HG02623 (cell line): Measurements from ENCODE around the gene PLLP.

Experiments used
- ATAC-seq: cut with Tn5 transposase; IDR thresholded peaks from one replicate; pipeline ENCODE4 v1.9.1; 2021; ENCODE audit warnings: moderate library complexity; ENCODE audit not compliant: unreplicated experiment

The PLLP gene, protein sequence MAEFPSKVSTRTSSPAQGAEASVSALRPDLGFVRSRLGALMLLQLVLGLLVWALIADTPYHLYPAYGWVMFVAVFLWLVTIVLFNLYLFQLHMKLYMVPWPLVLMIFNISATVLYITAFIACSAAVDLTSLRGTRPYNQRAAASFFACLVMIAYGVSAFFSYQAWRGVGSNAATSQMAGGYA

GRCh38 chr16:57284209-57284951, at the start of gene PLLP:
Gene PLLP (minus strand): TSS chr16:57284672. CDS start chr16:57284540, 132 bp downstream.
- ATAC-seq = no peak

DNA sequence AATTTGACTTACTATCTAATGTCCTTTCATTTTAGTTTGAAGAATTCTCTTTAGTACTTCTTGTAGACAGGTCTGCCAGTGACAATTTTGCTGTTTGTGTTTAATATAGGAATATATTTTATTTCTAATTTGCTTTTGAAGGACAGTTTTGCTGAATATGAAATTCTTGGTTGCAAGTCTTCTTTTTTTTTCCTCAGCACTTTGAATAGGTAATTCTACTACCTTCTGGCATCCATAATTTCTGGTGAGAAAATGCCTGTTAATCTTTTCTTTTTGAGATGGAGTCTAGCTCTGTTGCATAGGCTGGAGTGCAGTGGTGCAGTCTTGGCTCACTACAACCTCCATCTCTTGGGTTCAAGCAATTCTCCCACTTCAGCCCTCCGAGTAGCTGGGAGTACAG, 48.9 kb upstream of the PLLP start:
- ATAC-seq = no peak

GRCh38 chr16:57331355-57331754, 46.9 kb upstream of the PLLP start:
- no peak for ATAC-seq

- no peak for ATAC-seq
These were observed 45.4 kb upstream of the PLLP start for GRCh38 chr16:57329718-57330327.

GRCh38 chr16:57325458-57325857, 41.0 kb upstream of the PLLP start:
- ATAC-seq = no peak

GRCh38 chr16:57324749-57325148, 40.3 kb upstream of the PLLP start:
- no peak for ATAC-seq

DNA sequence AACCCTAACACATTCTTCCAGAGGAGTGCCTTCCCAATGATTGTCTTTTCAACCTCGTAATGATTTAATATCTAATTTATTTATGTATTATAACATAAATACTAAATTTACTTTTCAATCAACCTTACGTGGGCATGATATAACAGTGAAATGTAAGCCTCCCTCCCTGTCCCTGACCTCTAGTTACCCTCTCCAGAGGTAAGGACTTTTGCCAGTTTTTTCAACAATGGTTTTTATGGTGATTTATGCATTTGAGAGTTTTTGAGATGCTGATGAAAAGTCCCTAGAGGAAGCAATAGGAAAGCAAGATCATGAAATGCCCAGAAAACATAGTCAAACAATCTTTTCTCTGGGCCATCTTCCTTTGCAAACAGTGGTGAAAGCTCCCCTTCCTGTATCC, 35.2 kb upstream of the PLLP start:
- no peak for ATAC-seq

GRCh38 chr16:57318240-57318970, 33.9 kb upstream of the PLLP start:
- ATAC-seq = no peak

- ATAC-seq = no peak
These were observed 32.0 kb upstream of the PLLP start for GRCh38 chr16:57316390-57317017.

GRCh38 chr16:57315416-57315815, 30.9 kb upstream of the PLLP start:
- no peak for ATAC-seq

GRCh38 chr16:57314161-57314785, 29.8 kb upstream of the PLLP start:
- no peak for ATAC-seq

DNA sequence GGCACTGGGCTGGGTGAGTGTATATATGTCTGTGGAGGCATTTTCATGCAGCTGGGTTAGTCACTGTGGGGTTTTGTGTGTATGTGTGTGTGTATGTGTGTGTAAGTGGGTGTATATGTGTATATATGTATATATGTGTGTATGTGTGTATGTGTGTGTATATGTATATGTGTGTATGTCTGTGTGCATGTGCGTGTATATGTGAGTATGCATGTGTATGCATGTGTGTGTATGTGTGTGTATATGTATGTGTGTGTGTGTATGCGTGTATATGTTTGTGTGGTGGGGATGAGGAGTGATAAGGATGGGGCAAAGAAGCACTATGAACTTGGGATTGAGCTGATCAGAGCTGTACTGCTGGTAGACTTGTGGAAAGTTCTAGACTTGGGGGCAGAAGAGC, 29.0 kb upstream of the PLLP start:
- ATAC-seq = no peak

- no peak for ATAC-seq
These were observed 26.3 kb upstream of the PLLP start for GRCh38 chr16:57310801-57311200.

DNA sequence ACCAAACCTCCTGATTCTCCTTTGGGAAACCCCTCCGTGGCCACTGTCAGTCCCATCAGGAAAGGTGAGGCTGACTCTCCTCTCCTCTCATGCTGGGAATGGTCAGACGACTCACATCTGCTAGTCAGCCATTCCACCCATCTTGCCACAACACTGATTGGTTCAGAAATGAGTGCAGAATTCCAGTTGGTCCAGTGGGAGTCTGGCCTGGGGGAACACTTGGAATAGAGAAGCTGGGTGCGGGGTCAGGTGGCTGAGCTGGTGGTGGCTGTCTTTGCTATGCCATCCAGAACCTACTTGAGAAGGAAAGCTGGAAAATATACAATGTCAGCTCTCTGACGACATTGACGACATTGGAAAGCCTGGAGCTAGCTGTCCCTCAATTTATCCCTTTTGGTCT, 23.6 kb upstream of the PLLP start:
- ATAC-seq = no peak

DNA sequence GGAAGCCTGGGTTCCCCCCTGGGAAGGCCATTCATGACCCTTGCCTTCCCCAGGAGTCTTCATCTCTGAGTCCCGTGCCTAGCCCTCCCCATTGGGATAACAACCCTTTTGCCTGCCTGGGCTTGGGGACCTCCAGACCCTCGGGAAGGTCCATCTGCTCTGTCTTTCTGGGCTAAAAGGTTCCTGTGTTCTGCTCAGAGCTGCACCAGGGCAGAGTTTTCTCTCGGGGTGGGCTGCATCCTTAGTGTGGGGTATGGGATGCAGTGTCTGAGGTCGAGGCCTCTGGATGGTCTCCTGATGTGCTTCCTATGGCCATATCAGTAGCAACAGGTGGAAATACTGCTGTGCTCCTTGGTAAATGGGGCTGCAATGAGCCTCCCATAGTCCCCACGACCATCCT, 22.9 kb upstream of the PLLP start:
- ATAC-seq = no peak

DNA sequence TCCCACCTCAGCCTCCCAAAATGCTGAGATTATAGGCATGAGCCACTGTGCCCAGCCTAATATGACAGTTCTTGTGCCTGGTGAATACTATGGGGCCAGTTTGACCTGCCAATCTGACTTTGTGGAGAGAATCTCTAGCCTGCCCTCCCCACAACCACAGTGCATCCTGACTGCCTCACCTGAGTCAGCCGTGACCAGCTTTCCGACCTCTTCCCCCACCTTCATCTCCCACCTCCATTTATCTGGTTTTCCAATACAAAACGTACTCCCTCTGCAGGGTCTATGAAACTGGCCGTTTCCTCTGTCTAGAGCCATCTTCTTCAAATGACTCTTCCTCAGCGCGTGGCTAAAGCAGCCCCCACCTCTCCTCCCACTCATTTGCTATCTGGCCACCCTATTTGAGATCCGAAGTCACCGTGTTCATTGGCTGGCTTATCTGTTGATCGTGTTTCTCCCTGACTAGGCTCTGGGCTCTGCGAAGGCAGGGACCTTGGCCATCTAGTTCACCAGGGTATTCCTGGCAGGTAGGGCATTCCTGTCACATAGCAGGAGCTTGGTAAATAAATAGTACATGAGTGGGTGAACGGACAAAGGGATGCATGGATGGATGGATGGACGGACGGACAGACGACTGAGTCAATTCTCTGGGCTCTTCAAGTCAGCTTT, 22.3 kb upstream of the PLLP start:
- no peak for ATAC-seq

DNA sequence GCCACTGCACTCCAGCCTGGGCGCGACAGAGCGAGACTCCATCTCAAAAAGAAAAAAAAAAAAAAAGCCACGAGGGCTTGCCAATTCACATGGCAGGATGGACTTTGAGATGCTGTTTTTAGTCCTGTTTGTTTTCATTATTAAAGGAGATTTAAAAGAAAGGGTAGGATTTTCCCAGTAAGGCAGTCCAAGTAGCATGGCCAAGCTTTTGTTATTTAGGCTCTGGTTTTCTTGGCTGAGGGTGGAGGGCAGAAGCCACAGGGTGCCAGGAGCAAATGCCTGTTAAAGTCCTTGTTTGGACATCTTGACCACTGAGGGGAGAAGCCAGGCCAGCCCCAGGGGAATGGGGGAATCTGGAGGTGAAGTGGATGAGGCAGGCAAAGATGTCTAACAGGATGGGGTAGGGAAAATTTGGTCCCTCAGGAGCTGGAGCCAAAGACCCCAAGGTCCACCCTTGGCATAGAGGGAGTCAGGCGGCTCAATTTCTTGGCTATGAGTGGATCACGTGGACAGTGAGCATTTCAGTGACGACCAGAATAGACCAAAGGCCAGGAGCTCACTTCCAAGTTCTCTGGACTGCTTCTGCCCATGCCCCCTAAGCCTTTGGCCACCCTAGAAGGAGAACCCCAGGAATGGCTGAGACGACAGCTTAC, 20.8 kb upstream of the PLLP start:
- ATAC-seq = no peak

DNA sequence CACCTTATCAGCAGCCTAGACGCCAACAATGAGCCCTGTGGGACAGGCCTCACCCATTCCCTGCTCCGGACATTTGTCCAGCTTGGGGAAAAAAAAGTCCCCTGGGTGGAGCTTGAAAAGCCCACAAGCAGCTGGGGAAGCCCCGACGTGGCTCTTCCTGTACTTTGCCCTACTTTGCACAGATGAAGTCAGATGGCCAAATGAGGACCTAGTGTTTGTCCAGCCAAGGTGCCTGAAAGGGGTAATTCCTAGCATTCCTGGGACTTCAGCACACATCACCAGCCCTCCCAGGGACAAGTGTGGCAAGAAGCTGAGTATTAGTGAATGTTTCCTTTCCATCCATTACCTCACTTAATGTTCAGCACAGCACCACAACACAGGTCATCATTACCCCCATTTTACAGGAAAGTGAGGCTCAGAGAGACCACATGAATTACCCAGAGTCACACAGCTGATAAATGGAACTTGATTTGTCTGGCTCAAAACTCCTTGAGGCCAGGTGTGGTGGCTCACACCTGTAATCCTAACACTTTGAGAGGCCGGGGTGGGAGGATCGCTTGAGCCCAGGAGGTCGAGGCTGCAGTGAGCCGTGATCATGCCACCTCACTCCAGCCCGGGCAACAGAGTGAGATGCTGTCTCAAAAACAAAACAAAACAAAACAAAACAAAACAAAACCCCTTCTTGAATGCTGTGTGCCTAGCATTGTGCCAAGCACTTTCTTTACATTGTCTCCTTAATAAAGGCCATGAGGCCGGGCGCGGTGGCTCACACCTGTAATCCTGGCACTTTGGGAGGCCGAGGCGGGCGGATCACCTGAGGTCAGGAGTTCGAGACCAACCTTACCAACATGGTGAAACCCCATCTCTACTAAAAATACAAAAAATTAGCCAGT, 19.9 kb upstream of the PLLP start:
- ATAC-seq = no peak

GRCh38 chr16:57303910-57304168, 19.4 kb upstream of the PLLP start:
- ATAC-seq = no peak
